OCI-LY7 (cell line): ENCODE results near the gene PRX. TPM values are rescaled to one million over a fixed set of nuclear protein-coding genes. Genes with fewer than 3 reads are reported as not detected.

ENCODE experiments used
- BruUV-seq: library from RNA; stranded (reverse); fragments of 400-500 nt; replicated peaks from 2 replicates; lab custom pipeline; 2021; lab: Mats Ljungman, UMichigan
- CTCF ChIA-PET: fragments of 300-600 bp; sonication (Branson Sonifier 250); formaldehyde crosslinking; loops from one replicate; lab custom pipeline; 2022; ENCODE audit warnings: antibody characterized with exemption; ENCODE audit not compliant: unreplicated experiment; lab: Charles Lee
- POLR2A ChIA-PET: fragments of 300-600 bp; sonication (Branson Sonifier 250); formaldehyde crosslinking; loops from one replicate; lab custom pipeline; 2022; ENCODE audit warnings: antibody characterized with exemption; lab: Charles Lee
- DNase-seq: peaks from one replicate; pipeline ENCODE4 v3.0.0-alpha.2; 2015; ENCODE audit warnings: low spot score
- H2AFZ ChIP-seq: fragments of 200-600 bp; sonication (generic), shearing (Covaris generic); 2 replicates; pipeline ENCODE4 v1.6.1; 2014; ENCODE audit warnings: mild to moderate bottlenecking, antibody characterized with exemption, low read length, moderate library complexity
- H3K27ac ChIP-seq: fragments of 200-600 bp; sonication (generic); 2 replicates; pipeline ENCODE4 v1.5.1; 2014; ENCODE audit warnings: mixed run types, low read depth, mild to moderate bottlenecking, moderate library complexity, low read length, inconsistent platforms; ENCODE audit not compliant: poor library complexity, severe bottlenecking
- H3K36me3 ChIP-seq: fragments of 200-600 bp; sonication (generic); 2 replicates; pipeline ENCODE4 v1.6.1; 2014; ENCODE audit warnings: mild to moderate bottlenecking, antibody characterized with exemption, low read length, moderate library complexity, mixed read lengths; ENCODE audit not compliant: insufficient read depth
- H3K4me1 ChIP-seq: fragments of 200-600 bp; sonication (generic); 2 replicates; pipeline ENCODE4 v1.5.1; 2014; ENCODE audit warnings: mild to moderate bottlenecking, low read length; ENCODE audit not compliant: insufficient read depth, poor library complexity, severe bottlenecking
- H3K4me2 ChIP-seq: fragments of 200-600 bp; sonication (generic); 2 replicates; pipeline ENCODE4 v1.6.1; 2014; ENCODE audit warnings: mild to moderate bottlenecking, low read length
- H3K4me3 ChIP-seq: fragments of 200-600 bp; sonication (generic); 2 replicates; pipeline ENCODE4 v1.5.1; 2014; ENCODE audit warnings: mild to moderate bottlenecking, low read depth, low read length; ENCODE audit not compliant: poor library complexity, severe bottlenecking
- H3K79me2 ChIP-seq: fragments of 200-600 bp; sonication (generic); 2 replicates; pipeline ENCODE4 v1.6.1; 2016; ENCODE audit warnings: low read depth, mild to moderate bottlenecking, low read length, moderate library complexity, mixed read lengths; ENCODE audit not compliant: insufficient read depth
- H3K9me2 ChIP-seq: fragments of 200-600 bp; sonication (generic); 2 replicates; pipeline ENCODE4 v1.6.1; 2016; ENCODE audit warnings: mild to moderate bottlenecking, low read length, mixed read lengths; ENCODE audit not compliant: insufficient read depth
- H3K9me3 ChIP-seq: fragments of 200-600 bp; sonication (generic); 2 replicates; pipeline ENCODE4 v1.6.1; 2014; ENCODE audit warnings: mild to moderate bottlenecking, mixed run types, low read length, mixed read lengths
- H4K20me1 ChIP-seq: fragments of 200-600 bp; sonication (generic); 2 replicates; pipeline ENCODE4 v1.6.1; 2014; ENCODE audit warnings: mild to moderate bottlenecking, antibody characterized with exemption, low read length, moderate library complexity, mixed read lengths; ENCODE audit not compliant: insufficient read depth
- CTCF ChIP-seq: fragments of 200-600 bp; sonication (generic); conservative IDR thresholded peaks from 2 replicates; pipeline ENCODE4 v1.5.1; 2014; ENCODE audit warnings: mild to moderate bottlenecking, antibody characterized with exemption, low read length, moderate library complexity, mixed read lengths
- EZH2phosphoT487 ChIP-seq: fragments of 200-600 bp; sonication (generic); IDR thresholded peaks from 2 replicates; pipeline ENCODE4 v1.6.1; 2018; ENCODE audit warnings: low read depth, borderline replicate concordance, mild to moderate bottlenecking, mixed run types, antibody characterized with exemption, low read length, moderate library complexity, mixed read lengths
- intact Hi-C: fragments of 100-400 bp; cut with micrococcal nuclease; formaldehyde crosslinking; loops from one replicate; pipeline ENCODE4 v1.10.0; 2022; ENCODE audit not compliant: unreplicated experiment
- total RNA-seq, 2 experiments: library from RNA; depleted of rRNA in 1 of 2; stranded (reverse); fragments of >200 nt in 1 of 2; shearing (Covaris generic) in 1 of 2; gene quantifications; 2 replicates each; pipeline ENCODE4 v1.2.3, GENCODE V29; 2014 to 2022

Gene PRX
- total RNA-seq, 2 experiments from 2014 or later, result 2.2 to 4.9 TPM

- BruUV-seq, result TSS peak; percentile 86
- Histone ChIP-seq H3K4me2 (peak overlapping the region; percentile 99), H2AFZ (peak overlapping the region; percentile 80; the same call in 1 of the 2 replicates), H3K4me3 (peak overlapping the region; percentile 95), H3K36me3 (peaks cover 9% of the 10 kb centered on the region; the same call in 1 of the 2 replicates), H3K4me1 (peaks cover 13% of the 10 kb centered on the region), H3K9me3 (no peaks in the 10 kb centered on the region), H3K79me2 (peaks cover 23% of the 10 kb centered on the region), H3K9me2 (no peaks in the 10 kb centered on the region), H4K20me1 (no peaks in the 10 kb centered on the region), H3K27ac (peak overlapping the region; percentile 16)
- CTCF ChIA-PET, result interaction anchor here (0.7 kb wide), 1 partner anchor 9 kb away, joined by 3 read pairs; no protein-coding TSS in a partner anchor
- intact Hi-C loops, result loop anchor here (1.0 to 5.0 kb wide), 5 partner anchors 16 to 256 kb away; partner anchors contain the start of genes AKT2 and SERTAD3
- no peak for TF ChIP-seq CTCF
- TF ChIP-seq EZH2phosphoT487, result no peak
- POLR2A ChIA-PET, result interaction anchor here (1.1 to 2.1 kb wide), 3 partner anchors 7 to 55 kb away, joined by 3 to 5 read pairs (median 4); no protein-coding TSS in a partner anchor
- DNase-seq, result peak; percentile 25
Observed at GRCh38 chr19:40348961-40349507, 64.1 kb downstream of the PRX start.

- peak within 1 kb of the TSS; percentile 58 for H3K27ac ChIP-seq
- ChIA-PET POLR2A (interaction anchor here (0.7 to 2.1 kb wide), 5 partner anchors 8 to 77 kb away, joined by 3 to 5 read pairs (median 4); no protein-coding TSS in a partner anchor), CTCF (interaction anchor here (0.7 kb wide), 1 partner anchor 10 kb away, joined by 3 read pairs; no protein-coding TSS in a partner anchor)
- peak within 1 kb of the TSS; percentile 95 for H3K4me3 ChIP-seq
- peak; percentile 99 for DNase-seq
- H3K9me3 ChIP-seq, result no peaks in the 10 kb centered on the region
- intact Hi-C loops, result loop anchor here (1.0 to 5.0 kb wide), 5 partner anchors 17 to 256 kb away; partner anchors contain the start of genes AKT2 and SERTAD3
- H3K79me2 ChIP-seq, result peaks cover 23% of the 10 kb centered on the region
- no peak for TF ChIP-seq CTCF
- no peak for TF ChIP-seq EZH2phosphoT487
- H2AFZ ChIP-seq, result peak within 1 kb of the TSS; percentile 80; the same call in 1 of the 2 replicates
- no TSS peak for BruUV-seq
- peaks cover 13% of the 10 kb centered on the region for H3K4me1 ChIP-seq
- H4K20me1 ChIP-seq, result no peaks in the 10 kb centered on the region
- H3K4me2 ChIP-seq, result peak within 1 kb of the TSS; percentile 99
- H3K9me2 ChIP-seq, result no peaks in the 10 kb centered on the region
- H3K36me3 ChIP-seq, result peaks cover 9% of the 10 kb centered on the region; the same call in 1 of the 2 replicates
Observed at GRCh38 chr19:40348125-40348913, 64.9 kb downstream of the PRX start, which contains the start of the genes C19orf47 and PLD3. C19orf47 (minus strand) TSS chr19:40348397; CDS start chr19:40341857, 6,540 bp downstream. PLD3 (plus strand) TSS chr19:40348695; CDS start chr19:40366484, 17,789 bp downstream.
